IMR-90 (cell line): ENCODE results near the gene CDH22. TPM values are rescaled to one million over a fixed set of nuclear protein-coding genes. Genes with fewer than 3 reads are reported as not detected.

Source experiments
- ATAC-seq: fragments of 200-7000 bp; cut with Tn5 transposase; 2 replicates; pipeline ENCODE4 v1.9.1; 2020; ENCODE audit warnings: low read depth, mild to moderate bottlenecking, moderate library complexity
- BruUV-seq: library from RNA; stranded (reverse); fragments of 400-500 nt; replicated peaks from 2 replicates; lab custom pipeline; 2021; lab: Mats Ljungman, UMichigan
- CTCF ChIA-PET: fragments of 300-600 bp; formaldehyde crosslinking; extraction: SDS; loops from one replicate; lab custom pipeline; 2021; ENCODE audit warnings: antibody characterized with exemption; lab: Yijun Ruan, JAX
- POLR2A ChIA-PET: fragments of 300-600 bp; sonication (Branson Sonifier 250); formaldehyde crosslinking; loops from one replicate; lab custom pipeline; 2022; ENCODE audit warnings: antibody characterized with exemption; ENCODE audit not compliant: unreplicated experiment; lab: Charles Lee
- DNase-seq: peaks from one replicate; pipeline ENCODE4 v3.0.0; 2013
- H2AFZ ChIP-seq: replicated peaks from 2 replicates; pipeline ENCODE3; 2013; ENCODE audit warnings: low read length, mild to moderate bottlenecking; ENCODE audit not compliant: poor library complexity
- H2AK5ac ChIP-seq: 2 replicates; pipeline ENCODE4 v1.6.1; 2013; ENCODE audit warnings: low read depth, low read length, inconsistent platforms
- H2AK9ac ChIP-seq: replicated peaks from 2 replicates; pipeline ENCODE3; 2013; ENCODE audit warnings: mild to moderate bottlenecking, low read depth, low read length, moderate library complexity; ENCODE audit not compliant: poor library complexity
- H2BK120ac ChIP-seq: 2 replicates; pipeline ENCODE4 v1.6.1; 2013; ENCODE audit warnings: low read depth, low read length, inconsistent platforms
- H2BK15ac ChIP-seq: 3 replicates; pipeline ENCODE4 v1.6.1; 2013; ENCODE audit warnings: low read depth, low read length, inconsistent platforms
- H2BK20ac ChIP-seq: 2 replicates; pipeline ENCODE4 v1.6.1; 2013; ENCODE audit warnings: low read depth, mild to moderate bottlenecking, inconsistent platforms, low read length, moderate library complexity
- H2BK5ac ChIP-seq: 2 replicates; pipeline ENCODE4 v1.6.1; 2013; ENCODE audit warnings: mild to moderate bottlenecking, low read depth, low read length, inconsistent platforms; ENCODE audit not compliant: poor library complexity, severe bottlenecking
- H3K14ac ChIP-seq: replicated peaks from 2 replicates; pipeline ENCODE4 v1.6.1; 2013; ENCODE audit warnings: low read depth, low read length, inconsistent platforms
- H3K18ac ChIP-seq: 2 replicates; pipeline ENCODE4 v1.6.1; 2013; ENCODE audit warnings: low read depth, low read length, control low read depth
- H3K23ac ChIP-seq: 2 replicates; pipeline ENCODE4 v1.6.1; 2013; ENCODE audit warnings: low read depth, low read length, inconsistent platforms
- H3K27ac ChIP-seq: 2 replicates; pipeline ENCODE4 v1.5.1; 2013; ENCODE audit warnings: mild to moderate bottlenecking, control low read depth, low read length; ENCODE audit not compliant: insufficient read depth
- H3K27me3 ChIP-seq: 2 replicates; pipeline ENCODE4 v1.6.1; 2013; ENCODE audit warnings: low read length; ENCODE audit not compliant: control insufficient read depth, insufficient read depth
- H3K36me3 ChIP-seq: 2 replicates; pipeline ENCODE4 v1.6.1; 2013; ENCODE audit warnings: low read length, mixed read lengths; ENCODE audit not compliant: control insufficient read depth, insufficient read depth
- H3K4ac ChIP-seq: 2 replicates; pipeline ENCODE4 v1.6.1; 2013; ENCODE audit warnings: low read depth, low read length, inconsistent platforms
- H3K4me1 ChIP-seq: 2 replicates; pipeline ENCODE4 v1.6.1; 2013; ENCODE audit warnings: low read length, mixed read lengths; ENCODE audit not compliant: control insufficient read depth, insufficient read depth
- H3K4me2 ChIP-seq: 2 replicates; pipeline ENCODE4 v1.6.1; 2013; ENCODE audit warnings: low read depth, mild to moderate bottlenecking, control low read depth, low read length, moderate library complexity
- H3K4me3 ChIP-seq: 2 replicates; pipeline ENCODE4 v1.5.1; 2013; ENCODE audit warnings: low read depth, mild to moderate bottlenecking, control low read depth, low read length, moderate library complexity; ENCODE audit not compliant: insufficient read depth
- H3K56ac ChIP-seq: 2 replicates; pipeline ENCODE4 v1.6.1; 2013; ENCODE audit warnings: low read length, inconsistent platforms; ENCODE audit not compliant: insufficient read depth; ENCODE audit errors: extremely low read depth
- H3K79me1 ChIP-seq, 2 experiments: 2 replicates each; pipeline ENCODE4 v1.6.1; 2013; ENCODE audit warnings: low read length in 2 of 2, inconsistent platforms in 1 of 2, low read depth in 1 of 2
- H3K9ac ChIP-seq: 2 replicates; pipeline ENCODE4 v1.6.1; 2013; ENCODE audit warnings: low read depth, low read length, control low read depth
- H3K9me1 ChIP-seq: 2 replicates; pipeline ENCODE4 v1.6.1; 2013; ENCODE audit warnings: low read length, inconsistent platforms; ENCODE audit not compliant: insufficient read depth
- H3K9me3 ChIP-seq: 2 replicates; pipeline ENCODE4 v1.6.1; 2013; ENCODE audit warnings: low read length; ENCODE audit not compliant: control insufficient read depth, insufficient read depth
- H4K20me1 ChIP-seq: 2 replicates; pipeline ENCODE4 v1.6.1; 2013; ENCODE audit warnings: low read length, inconsistent platforms; ENCODE audit not compliant: insufficient read depth
- H4K5ac ChIP-seq: 2 replicates; pipeline ENCODE4 v1.6.1; 2013; ENCODE audit warnings: mild to moderate bottlenecking, low read depth, low read length, control low read depth
- H4K8ac ChIP-seq, 2 experiments: 2 replicates each; pipeline ENCODE4 v1.6.1; 2013; ENCODE audit warnings: low read depth in 2 of 2, low read length in 2 of 2, control low read depth in 1 of 2, inconsistent platforms in 1 of 2
- H4K91ac ChIP-seq: 2 replicates; pipeline ENCODE4 v1.6.1; 2013; ENCODE audit warnings: low read depth, low read length, inconsistent platforms; ENCODE audit not compliant: insufficient read depth
- BHLHE40 ChIP-seq: fragments of 150-350 bp; IDR thresholded peaks from 2 replicates; pipeline ENCODE4 v1.6.1; 2016; ENCODE audit warnings: mild to moderate bottlenecking, low read depth, low read length
- CEBPB ChIP-seq: IDR thresholded peaks from 2 replicates; pipeline ENCODE4 v1.6.1; 2012; ENCODE audit warnings: low read depth, low read length, improper control_type of control experiment
- CHD1 ChIP-seq: IDR thresholded peaks from 2 replicates; pipeline ENCODE4 v1.6.1; 2012; ENCODE audit warnings: low read depth, low read length, improper control_type of control experiment
- CTCF ChIP-seq: conservative IDR thresholded peaks from 2 replicates; pipeline ENCODE4 v1.5.1; 2012; ENCODE audit warnings: mild to moderate bottlenecking, low read depth, low read length, improper control_type of control experiment
- FOS ChIP-seq: fragments of 150-350 bp; IDR thresholded peaks from 2 replicates; pipeline ENCODE4 v1.6.1; 2016; ENCODE audit warnings: low read depth, low read length
- MAFK ChIP-seq: IDR thresholded peaks from 2 replicates; pipeline ENCODE4 v1.6.1; 2012; ENCODE audit warnings: low read depth, low read length, improper control_type of control experiment
- MAZ ChIP-seq: IDR thresholded peaks from 2 replicates; pipeline ENCODE4 v1.6.1; 2012; ENCODE audit warnings: low read depth, mild to moderate bottlenecking, low read length, improper control_type of control experiment, moderate library complexity, borderline replicate concordance
- MXI1 ChIP-seq: IDR thresholded peaks from 2 replicates; pipeline ENCODE4 v1.6.1; 2012; ENCODE audit warnings: low read depth, mild to moderate bottlenecking, low read length, moderate library complexity, borderline replicate concordance
- NFE2L2 ChIP-seq: fragments of 150-350 bp; IDR thresholded peaks from 2 replicates; pipeline ENCODE4 v1.6.1; 2016; ENCODE audit warnings: low read depth, mild to moderate bottlenecking, low read length
- POLR2A ChIP-seq: IDR thresholded peaks from 2 replicates; pipeline ENCODE4 v1.6.1; 2012; ENCODE audit warnings: mild to moderate bottlenecking, low read depth, low read length
- RAD21 ChIP-seq: IDR thresholded peaks from 2 replicates; pipeline ENCODE4 v1.6.1; 2012; ENCODE audit warnings: low read length, improper control_type of control experiment
- RCOR1 ChIP-seq: IDR thresholded peaks from 2 replicates; pipeline ENCODE4 v1.6.1; 2012; ENCODE audit warnings: mild to moderate bottlenecking, low read length, improper control_type of control experiment; ENCODE audit not compliant: insufficient replicate concordance
- RFX5 ChIP-seq: IDR thresholded peaks from 2 replicates; pipeline ENCODE4 v1.8.0; 2012; ENCODE audit warnings: low read depth, mild to moderate bottlenecking, low read length, moderate library complexity
- SMC3 ChIP-seq: fragments of 150-350 bp; IDR thresholded peaks from 2 replicates; pipeline ENCODE4 v1.6.1; 2016; ENCODE audit warnings: low read depth, mild to moderate bottlenecking, antibody characterized with exemption, low read length, moderate library complexity
- USF2 ChIP-seq: fragments of 150-350 bp; IDR thresholded peaks from 2 replicates; pipeline ENCODE4 v1.6.1; 2017; ENCODE audit warnings: mild to moderate bottlenecking, antibody characterized with exemption, low read length, low read depth
- WGBS, 2 experiments: methylation state at CpG; one replicate each; pipeline versions ENCODE4 v1.1.5 to v1.1.7; 2013; ENCODE audit warnings: missing lambda C conversion rate in 2 of 2; ENCODE audit not compliant: insufficient read length in 1 of 2; ENCODE audit errors: extremely low coverage in 2 of 2; 5-methylcytosine and 5-hydroxymethylcytosine counted together
- dilution Hi-C: fragments of 300-500 bp; cut with HindIII; formaldehyde crosslinking; loops from one replicate; pipeline ENCODE4 v1.14.3; 2018; ENCODE audit warnings: low sequenced_read_pairs; ENCODE audit not compliant: unreplicated experiment
- in situ Hi-C: fragments of 300-500 bp; cut with MboI; formaldehyde crosslinking; loops from 3 replicates; pipeline ENCODE4 v1.14.3; 2019; ENCODE audit warnings: low sequenced_read_pairs, inconsistent platforms, mixed read lengths
- intact Hi-C: fragments of 100-400 bp; cut with micrococcal nuclease; formaldehyde crosslinking; loops from 2 replicates; pipeline ENCODE4 v1.10.0; 2022
- polyA plus RNA-seq, 3 experiments: library from polyadenylated mRNA; depleted of rRNA; stranded (reverse); fragments of >200 nt; gene quantifications; 2 replicates each; pipeline ENCODE4 v1.2.3, GENCODE V29; 2012; ENCODE audit warnings: low replicate concordance in 1 of 3
- total RNA-seq: library from RNA; depleted of rRNA; stranded (reverse); fragments of >200 nt; gene quantifications from 2 replicates; pipeline ENCODE4 v1.2.3, GENCODE V29; 2012

The CDH22 gene
- total and polyA plus RNA-seq, 2 of the 4 experiments (the other 2 are of a cell fraction): not detected

- no peak overlapping the region for H2AK5ac ChIP-seq
- no peak overlapping the region for H2BK20ac ChIP-seq
- H3K4me2 ChIP-seq: no peak overlapping the region
- H3K4ac ChIP-seq: no peak overlapping the region
- dilution Hi-C loops: no loop called here
- H3K79me1 ChIP-seq: no peaks in the 10 kb centered on the region
- no peak overlapping the region for H4K5ac ChIP-seq
- WGBS, 2 experiments: no CpG with 5 or more reads among the region's 5 CpGs
- H2BK15ac ChIP-seq: no peak overlapping the region
- H3K56ac ChIP-seq: no peak overlapping the region
- H2BK5ac ChIP-seq: no peak overlapping the region
- H3K4me3 ChIP-seq: no peak overlapping the region
- H4K20me1 ChIP-seq: no peaks in the 10 kb centered on the region
- no peaks in the 10 kb centered on the region for H3K9me1 ChIP-seq
- no peaks in the 10 kb centered on the region for H3K36me3 ChIP-seq
- no peak overlapping the region for H3K14ac ChIP-seq
- H2AK9ac ChIP-seq: no peak overlapping the region
- TF ChIP-seq RAD21: no peak
- TF ChIP-seq POLR2A: no peak
- TF ChIP-seq USF2: no peak
- no peak for TF ChIP-seq RFX5
- no peak for TF ChIP-seq CHD1
- no peak for TF ChIP-seq CTCF
- TF ChIP-seq MAZ: no peak
- no peak for TF ChIP-seq FOS
- no peak for TF ChIP-seq NFE2L2
- TF ChIP-seq RCOR1: no peak
- no peak for TF ChIP-seq SMC3
- no peak for TF ChIP-seq BHLHE40
- no peak for TF ChIP-seq MXI1
- TF ChIP-seq CEBPB: no peak
- no peak for TF ChIP-seq MAFK
- intact Hi-C loops: no loop called here
- no peak overlapping the region for H4K91ac ChIP-seq
- no peak overlapping the region for H3K27ac ChIP-seq
- in situ Hi-C loops: no loop called here
- H3K9ac ChIP-seq: no peak overlapping the region
- ChIA-PET CTCF (no interaction called here), POLR2A (no interaction called here)
- no peak for DNase-seq
- peaks cover 19% of the 10 kb centered on the region for H3K27me3 ChIP-seq
- no peak overlapping the region for H3K18ac ChIP-seq
- H3K23ac ChIP-seq: no peak overlapping the region
- no peaks in the 10 kb centered on the region for H3K4me1 ChIP-seq
- no peak for ATAC-seq
- H2AFZ ChIP-seq: no peak overlapping the region
- H2BK120ac ChIP-seq: no peak overlapping the region
- no TSS peak for BruUV-seq
- H3K9me3 ChIP-seq: no peaks in the 10 kb centered on the region
- H4K8ac ChIP-seq: no peak overlapping the region
These were observed 149.8 kb downstream of the CDH22 start for GRCh38 chr20:46158476-46158987.
